GM21390 (cell line): ENCODE results near the gene ARID5A.
"Not testable (repeated sequence)": the region's sequence is repeated elsewhere in the genome, so short reads cannot be mapped to it uniquely, and the experiment has no call there.

Source experiments
- ATAC-seq: cut with Tn5 transposase; IDR thresholded peaks from one replicate; pipeline ENCODE4 v1.9.1; 2021; ENCODE audit not compliant: unreplicated experiment

The ARID5A gene

GRCh38 chr2:96536445-96537065 is at the start of gene ARID5A:
Gene ARID5A, plus strand, starts transcription at chr2:96536752. Its CDS starts 75 bp downstream, at chr2:96536827.
- peak; percentile 53 for ATAC-seq

GRCh38 chr2:96489261-96489660 is 47.3 kb upstream of the ARID5A start:
- no peak for ATAC-seq

GRCh38 chr2:96489663-96490062 is 46.9 kb upstream of the ARID5A start:
- no peak for ATAC-seq

GRCh38 chr2:96491860-96492497 is 44.6 kb upstream of the ARID5A start:
- no peak for ATAC-seq

- ATAC-seq = no peak
These were observed 43.5 kb upstream of the ARID5A start for GRCh38 chr2:96493072-96493471.

GRCh38 chr2:96494188-96494587 is 42.4 kb upstream of the ARID5A start:
- ATAC-seq = no peak

- no peak for ATAC-seq
These were observed 40.4 kb upstream of the ARID5A start for GRCh38 chr2:96495982-96496629.

- no peak for ATAC-seq
These were observed 38.5 kb upstream of the ARID5A start for GRCh38 chr2:96498021-96498431.

- ATAC-seq = not testable (repeated sequence)
These were observed 37.9 kb upstream of the ARID5A start for GRCh38 chr2:96498611-96499010.

- ATAC-seq = no peak
These were observed 37.2 kb upstream of the ARID5A start for GRCh38 chr2:96499061-96499960.

GRCh38 chr2:96500385-96501066 is 36.0 kb upstream of the ARID5A start:
- ATAC-seq = no peak

GRCh38 chr2:96501471-96501874 is 35.1 kb upstream of the ARID5A start:
- ATAC-seq = peak; percentile 42

GRCh38 chr2:96501886-96502810 is 34.4 kb upstream of the ARID5A start:
- ATAC-seq = peak; percentile 10

GRCh38 chr2:96502891-96503636 is 33.5 kb upstream of the ARID5A start:
- no peak for ATAC-seq

GRCh38 chr2:96503637-96504243 is 32.8 kb upstream of the ARID5A start:
- no peak for ATAC-seq

- no peak for ATAC-seq
These were observed 31.2 kb upstream of the ARID5A start, which contains the start of gene NEURL3 for GRCh38 chr2:96505231-96505889. Gene NEURL3, minus strand, starts transcription at chr2:96505357. Its CDS starts 71 bp downstream, at chr2:96505286.

- no peak for ATAC-seq
These were observed 30.3 kb upstream of the ARID5A start for GRCh38 chr2:96506016-96506906.
